ENCODE data around the gene CDKN2B-AS1.
"Not testable (repeated sequence)": the region's sequence is repeated elsewhere in the genome, so short reads cannot be mapped to it uniquely, and the experiment has no call there.

The CDKN2B-AS1 gene

DNA sequence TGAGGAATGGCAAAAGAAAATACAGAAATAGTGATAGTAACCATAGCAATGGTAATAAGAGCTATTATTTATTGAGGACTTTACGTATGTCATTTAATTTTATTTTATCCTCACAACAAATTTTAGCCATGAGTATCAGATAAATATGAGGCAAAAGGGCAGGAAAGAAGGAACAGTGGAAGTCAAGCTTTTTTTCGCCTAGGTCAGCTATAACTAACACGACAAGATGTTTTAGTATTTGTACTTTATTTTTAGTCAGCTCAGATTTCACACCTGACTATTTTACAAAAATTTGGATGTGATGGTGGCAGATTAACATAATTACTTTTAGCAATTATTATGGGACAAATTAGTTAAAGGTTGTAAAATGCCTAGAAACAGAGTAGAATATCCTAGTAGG lies 49.3 kb downstream of the CDKN2B-AS1 start:
- DNase-seq (ENCODE audit: low spot score): no peak

DNA sequence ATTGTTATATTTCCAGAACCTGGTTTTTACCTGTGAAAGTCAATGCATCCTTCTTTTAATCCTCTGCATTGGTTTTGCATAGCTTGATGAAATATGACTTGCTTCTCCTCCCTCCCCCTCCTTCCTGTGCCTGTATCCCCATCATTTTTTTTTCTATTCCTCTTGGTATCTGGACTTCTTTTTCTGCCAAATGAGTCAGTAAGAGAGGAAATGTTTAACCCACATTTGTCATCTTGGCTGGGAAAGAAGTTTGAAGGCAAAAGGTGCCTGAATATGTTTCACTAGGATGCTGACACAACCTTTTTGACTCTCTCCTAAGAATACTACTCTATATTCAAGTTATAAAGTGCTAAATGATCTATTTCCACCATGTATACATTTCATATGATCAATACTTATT lies 50.0 kb downstream of the CDKN2B-AS1 start:
- no peak for DNase-seq (ENCODE audit: low spot score)

DNA sequence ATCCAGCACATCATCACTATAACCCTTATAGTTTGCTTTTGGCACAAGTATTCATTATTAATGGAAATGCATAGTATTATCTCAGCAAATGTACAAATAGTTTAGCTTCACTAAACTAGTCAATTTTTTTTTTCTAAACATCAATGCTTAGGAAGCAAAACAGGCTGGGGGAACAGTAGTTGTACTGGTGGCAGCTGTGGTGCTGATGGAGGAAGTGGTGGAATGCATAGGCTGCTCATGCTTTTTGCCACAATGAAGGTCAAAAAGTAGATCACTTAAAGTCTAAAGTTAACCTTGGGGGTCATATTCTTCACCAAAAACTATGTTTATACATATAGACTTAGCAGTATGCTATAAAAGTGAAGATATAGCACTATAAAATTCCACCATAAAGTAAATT lies 50.8 kb downstream of the CDKN2B-AS1 start:
- DNase-seq (ENCODE audit: low spot score): no peak

DNA sequence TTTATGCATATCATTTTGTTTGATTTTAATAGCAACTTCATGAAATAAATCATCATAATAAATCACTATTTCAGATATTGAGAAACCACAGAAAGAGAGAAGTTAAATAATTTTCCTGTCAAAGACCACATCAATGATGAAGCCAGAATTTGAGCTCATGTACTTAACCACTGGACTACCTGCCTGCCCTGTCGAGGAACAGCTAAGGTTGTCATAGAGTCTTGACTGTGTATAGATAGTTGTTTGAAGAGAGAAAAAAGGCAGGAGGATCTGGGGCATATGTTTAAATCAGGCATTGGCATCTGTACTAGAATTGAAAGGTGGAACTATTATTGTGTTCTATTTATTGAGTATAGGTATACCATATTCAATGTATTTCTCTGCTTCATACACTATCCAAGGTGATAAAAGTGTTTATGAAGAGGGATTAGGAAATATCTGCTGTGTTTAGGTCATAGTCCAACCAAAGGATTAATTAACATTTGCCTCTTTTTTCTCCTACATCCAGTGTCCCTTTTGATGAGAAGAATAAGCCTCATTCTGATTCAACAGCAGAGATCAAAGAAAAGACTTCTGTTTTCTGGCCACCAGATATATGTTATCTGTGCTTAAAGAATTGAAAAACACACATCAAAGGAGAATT lies 51.8 kb downstream of the CDKN2B-AS1 start:
- no peak for DNase-seq (ENCODE audit: low spot score)

DNA sequence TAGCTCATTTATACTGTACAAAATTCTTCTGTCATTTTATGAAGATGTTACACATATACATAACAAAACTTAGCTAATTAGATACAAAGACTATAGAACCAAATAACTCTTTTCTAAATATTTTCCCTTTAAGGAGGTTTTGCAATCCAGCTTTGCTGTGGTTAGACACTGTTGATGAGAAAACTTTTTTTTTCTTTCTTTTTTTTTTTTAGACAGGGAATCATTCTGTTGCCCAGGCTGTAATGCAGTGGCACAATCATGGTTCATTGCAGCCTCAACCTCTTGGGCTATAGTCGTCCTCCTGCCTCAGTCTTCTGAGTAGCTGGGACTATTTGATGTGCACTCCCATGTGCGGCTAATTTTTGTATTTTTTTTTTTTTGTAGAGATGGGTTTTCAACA lies 53.0 kb downstream of the CDKN2B-AS1 start:
- DNase-seq (ENCODE audit: low spot score): no peak

DNA sequence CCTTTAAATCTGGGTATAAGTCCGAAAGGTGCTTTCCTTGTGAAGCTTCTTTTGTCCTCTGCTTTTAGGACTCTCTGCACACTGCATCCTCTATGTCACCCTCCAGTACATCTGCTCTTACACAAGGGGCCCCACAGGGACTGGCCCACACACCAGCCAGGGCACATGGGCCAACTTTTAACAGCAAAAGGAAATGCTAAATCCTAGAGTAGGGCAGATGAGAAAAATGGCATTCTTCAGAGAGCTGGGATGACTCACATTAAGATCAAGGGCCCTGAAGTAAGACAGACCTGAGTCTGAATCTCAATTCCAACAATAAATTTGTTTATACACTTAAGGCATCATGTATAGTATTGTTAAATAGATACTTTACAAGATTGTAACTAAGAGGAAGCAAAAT lies 54.8 kb downstream of the CDKN2B-AS1 start:
- DNase-seq (ENCODE audit: low spot score): no peak

DNA sequence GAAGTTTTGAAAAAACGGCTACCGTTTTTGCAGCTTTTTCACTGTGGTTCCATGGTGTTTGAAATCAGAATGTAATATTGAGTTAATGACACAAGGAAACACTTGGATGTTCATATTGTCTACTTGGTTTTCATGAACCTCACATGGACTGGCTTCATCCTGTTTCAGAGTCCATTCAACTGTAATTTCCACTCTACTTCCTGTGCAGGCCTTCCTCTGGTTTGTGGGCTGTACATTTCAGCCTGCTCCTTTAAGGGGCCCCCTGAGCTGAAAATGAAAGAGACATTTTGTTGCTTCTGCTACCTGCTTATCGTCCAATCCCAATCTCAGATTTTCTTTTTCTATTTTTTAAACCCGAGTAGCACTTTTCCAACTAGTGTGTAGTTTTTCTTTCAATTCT lies 56.3 kb downstream of the CDKN2B-AS1 start:
- no peak for DNase-seq (ENCODE audit: low spot score)

DNA sequence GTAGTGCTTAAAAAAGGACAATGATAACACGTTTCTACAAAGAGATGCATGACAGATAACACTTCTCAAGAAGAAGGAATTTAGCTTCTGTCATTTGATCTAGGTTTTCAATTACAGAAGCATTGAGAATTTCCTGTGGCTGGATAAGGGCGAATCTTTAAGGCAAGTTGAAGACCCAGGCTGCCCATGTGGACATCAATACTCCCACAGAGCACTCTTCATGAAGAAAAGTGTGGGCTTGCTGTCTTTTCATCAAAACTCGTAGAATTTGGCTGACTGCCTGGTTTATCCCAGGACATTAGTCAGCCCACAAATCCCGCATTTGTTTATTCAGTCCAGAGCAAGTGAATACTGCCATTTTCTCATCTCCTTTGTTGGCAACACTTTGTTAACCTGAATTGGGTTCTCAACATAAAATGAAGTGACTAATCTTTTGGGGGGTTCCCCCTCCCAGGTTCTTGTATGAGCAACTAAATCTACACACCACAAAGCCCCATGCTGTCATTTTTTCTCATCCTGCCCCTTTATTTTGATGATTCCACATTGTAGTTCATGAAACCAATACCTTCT lies 57.9 kb downstream of the CDKN2B-AS1 start:
- no peak for DNase-seq (ENCODE audit: low spot score)

DNA sequence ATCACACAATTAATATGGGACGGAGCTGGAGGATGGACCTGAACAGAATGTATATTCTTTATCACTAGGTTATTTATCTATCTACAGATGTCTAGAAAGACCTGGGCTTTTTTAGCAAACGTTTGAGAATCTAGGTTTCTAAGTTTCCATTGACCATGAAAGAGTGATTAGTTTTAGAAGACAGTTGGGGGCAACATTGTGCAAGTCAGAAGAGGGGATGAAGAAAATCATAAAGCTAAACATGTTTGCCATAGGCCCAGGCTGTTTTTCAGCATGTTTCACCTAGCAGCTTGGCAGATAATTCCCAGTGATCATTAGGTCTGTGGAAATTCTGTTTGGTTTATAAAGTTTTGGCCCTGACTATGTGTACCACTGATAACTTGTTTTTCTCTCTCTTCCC lies 58.6 kb downstream of the CDKN2B-AS1 start:
- no peak for DNase-seq (ENCODE audit: low spot score)

DNA sequence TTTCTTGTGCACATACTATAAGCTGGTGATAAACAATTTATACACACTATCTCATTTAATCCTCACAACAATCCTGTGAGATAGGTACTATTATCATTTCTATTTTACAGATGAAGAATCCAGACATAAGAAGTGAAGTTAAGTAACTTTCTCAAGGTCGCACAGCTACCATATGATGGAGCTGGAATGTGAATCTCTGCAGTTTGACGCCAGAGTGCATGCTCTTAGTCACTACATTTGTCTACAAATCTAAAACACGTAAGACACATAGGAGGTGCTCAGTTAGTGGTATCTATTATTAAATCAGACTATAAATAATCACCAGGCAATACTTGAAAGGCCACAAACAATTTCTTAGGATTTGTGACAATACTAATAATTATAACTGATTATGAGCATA lies 59.5 kb downstream of the CDKN2B-AS1 start:
- no peak for DNase-seq (ENCODE audit: low spot score)

DNA sequence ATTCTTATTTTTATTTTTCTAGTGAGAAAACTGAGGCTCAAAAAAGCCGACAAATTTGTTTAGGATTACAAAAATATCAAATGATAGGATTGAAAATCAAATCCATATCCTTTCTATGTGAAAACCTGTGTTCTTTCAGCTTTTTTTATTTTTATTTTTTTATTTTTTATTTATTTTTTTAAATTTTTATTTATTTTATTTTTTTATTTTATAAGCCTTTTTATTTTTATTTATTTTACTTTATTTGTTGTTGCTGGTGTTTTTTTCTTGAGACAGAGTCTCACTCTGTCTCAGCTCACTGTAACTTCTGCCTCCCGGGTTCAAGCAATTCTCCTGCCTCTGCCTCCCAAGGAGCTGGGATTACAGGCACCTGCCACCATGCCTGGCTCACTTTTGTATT lies 59.9 kb downstream of the CDKN2B-AS1 start:
- no peak for DNase-seq (ENCODE audit: low spot score)

DNA sequence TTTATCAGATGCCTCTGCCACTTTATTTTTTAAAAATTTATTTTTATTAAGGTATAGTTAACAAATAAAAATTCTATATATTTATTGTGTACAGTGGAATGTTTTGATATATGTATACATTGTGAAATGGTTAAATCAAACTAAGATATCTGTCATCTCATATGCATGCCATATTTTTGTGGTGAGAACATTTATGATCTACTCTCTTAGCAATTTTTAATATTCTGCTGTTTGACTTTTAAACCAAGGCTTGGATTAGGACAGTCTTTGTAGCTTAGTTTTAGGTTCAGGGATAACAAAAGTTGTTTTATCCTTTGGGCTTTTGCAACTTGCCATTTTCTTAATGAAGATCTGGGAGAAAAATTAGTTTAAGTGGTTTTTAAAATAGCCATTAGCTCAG lies 60.5 kb downstream of the CDKN2B-AS1 start:
- no peak for DNase-seq (ENCODE audit: low spot score)

DNA sequence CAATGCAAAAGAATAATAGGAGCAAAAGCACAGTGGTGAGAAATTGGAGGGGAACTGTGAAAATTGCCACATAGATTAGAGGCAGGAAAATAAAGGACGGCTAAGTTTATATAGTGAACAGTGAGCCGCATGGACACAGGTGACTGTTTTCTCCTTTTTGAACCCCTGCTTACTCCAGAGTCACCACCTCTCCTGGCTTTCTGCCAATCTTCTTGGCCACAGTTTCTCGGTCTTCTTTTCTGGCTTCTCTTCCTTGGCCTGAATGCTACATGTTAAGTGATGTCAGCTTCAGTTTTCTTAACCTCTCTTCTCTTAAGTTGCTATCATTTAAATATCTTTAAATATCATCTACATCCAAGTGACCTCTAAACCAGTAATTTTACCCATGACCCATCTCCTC lies 61.8 kb downstream of the CDKN2B-AS1 start:
- DNase-seq (ENCODE audit: low spot score): no peak

DNA sequence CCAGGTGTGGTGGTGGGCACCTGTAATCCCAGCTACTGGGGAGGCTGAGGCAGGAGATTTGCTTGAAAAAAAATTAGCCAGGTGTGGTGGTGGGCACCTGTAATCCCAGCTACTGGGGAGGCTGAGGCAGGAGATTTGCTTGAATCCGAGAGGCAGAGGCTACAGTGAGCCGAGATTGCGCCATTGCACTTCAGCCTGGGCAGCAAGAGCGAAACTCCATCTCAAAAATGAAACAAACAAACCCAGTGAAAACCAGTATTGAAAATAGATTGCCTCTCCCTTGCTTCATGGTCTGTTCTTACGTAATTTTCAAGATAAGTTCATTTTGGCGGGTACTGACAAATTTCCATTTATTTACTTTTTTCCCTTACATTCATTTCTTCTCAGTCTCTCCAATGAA lies 63.4 kb downstream of the CDKN2B-AS1 start:
- DNase-seq (ENCODE audit: low spot score): not testable (repeated sequence)

DNA sequence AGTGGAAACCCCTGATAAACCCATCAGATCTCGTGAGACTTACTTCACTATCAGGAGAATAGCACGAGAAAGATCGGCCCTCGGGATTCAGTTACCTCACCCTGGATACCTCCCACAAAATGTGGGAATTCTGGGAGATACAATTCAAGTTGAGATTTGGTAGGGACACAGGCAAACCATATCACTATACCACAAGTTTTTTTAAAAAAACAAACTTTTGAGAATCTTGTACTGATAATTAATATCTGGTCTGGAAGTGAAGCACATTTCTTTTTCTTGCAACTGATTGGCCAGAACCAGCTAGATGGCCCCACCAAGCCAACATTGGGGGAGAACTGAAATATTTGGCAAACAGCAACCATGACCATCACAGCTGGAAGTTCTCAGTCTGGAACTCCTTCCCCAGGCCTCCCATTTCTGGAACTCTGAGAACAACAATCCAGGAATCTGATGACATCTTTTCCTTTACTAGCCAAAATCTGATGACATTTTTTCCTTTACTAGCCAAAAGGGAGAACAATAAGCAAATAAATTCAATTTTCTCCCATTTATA lies 66.3 kb downstream of the CDKN2B-AS1 start:
- DNase-seq (ENCODE audit: low spot score): no peak

DNA sequence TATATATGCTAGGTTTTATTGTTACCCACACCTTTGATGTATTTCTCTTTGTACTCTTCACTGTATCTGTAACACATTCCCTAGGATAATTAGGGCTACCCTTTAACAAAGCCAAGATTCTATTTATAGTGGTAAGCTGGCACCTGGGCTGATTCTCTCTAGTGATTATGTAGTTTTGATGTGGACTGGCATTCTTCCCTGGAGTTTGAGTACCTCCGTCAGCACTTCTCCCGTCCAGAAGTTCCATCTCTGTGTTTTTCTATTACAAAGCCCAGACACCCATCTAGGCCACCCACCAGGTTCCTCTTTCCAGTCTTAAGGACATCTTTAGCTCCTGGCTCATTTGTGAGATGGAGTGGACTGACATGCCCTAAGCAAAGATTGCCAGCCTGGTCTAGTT lies 70.4 kb downstream of the CDKN2B-AS1 start:
- DNase-seq (ENCODE audit: low spot score): no peak

DNA sequence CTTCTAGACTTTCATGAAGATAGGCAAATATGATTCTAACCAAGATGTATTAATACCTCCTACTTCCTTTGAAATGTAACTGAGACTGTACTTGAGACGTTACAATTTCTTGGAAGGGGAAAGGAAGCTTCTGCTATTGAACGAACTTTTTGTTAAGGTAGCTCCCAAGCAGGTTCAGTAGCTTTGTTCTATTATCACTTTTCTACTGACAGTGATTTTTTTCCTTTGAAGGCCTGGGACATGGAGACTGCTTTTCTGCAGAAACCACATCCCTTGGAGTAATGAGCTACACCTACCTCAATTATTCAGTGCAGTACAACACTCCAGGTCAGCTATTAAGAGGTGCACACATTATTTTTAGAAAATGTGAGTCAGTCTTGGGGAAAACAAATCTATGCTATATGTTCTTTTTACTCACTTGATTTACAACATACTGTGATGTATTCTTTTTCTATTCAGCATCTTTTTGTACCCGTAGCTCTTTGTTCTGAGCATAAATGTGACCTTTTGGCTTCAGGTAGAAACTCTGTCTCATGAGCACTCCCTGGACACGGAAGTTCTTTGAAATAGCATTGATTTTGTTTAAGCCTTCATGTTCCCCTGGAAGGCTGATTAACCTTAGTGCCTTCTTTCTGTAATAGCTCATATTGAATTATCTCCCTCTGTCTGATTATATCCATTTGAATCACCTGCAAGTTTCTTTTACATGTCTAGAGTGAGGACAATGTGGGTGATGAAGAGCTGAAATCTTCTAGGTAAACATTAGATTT lies 71.0 kb downstream of the CDKN2B-AS1 start:
- no peak for DNase-seq (ENCODE audit: low spot score)

DNA sequence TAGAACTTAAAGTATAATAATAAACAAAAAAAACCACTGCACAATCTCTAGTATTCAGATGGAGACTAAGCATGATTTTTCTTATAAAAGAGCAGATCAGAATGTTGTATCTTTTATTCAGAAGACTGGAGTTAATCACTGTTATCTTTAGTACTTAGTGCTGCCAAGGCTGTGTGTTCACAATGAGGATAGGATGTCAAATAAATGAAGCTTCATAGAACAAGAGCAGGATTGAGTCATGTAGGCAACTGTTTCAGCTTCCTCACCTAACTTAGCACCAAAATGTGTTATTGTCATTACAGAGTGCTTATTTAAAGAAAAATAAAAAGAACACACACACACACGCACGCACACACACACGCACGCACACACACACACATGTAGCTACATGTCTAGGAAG lies 72.6 kb downstream of the CDKN2B-AS1 start:
- no peak for DNase-seq (ENCODE audit: low spot score)

DNA sequence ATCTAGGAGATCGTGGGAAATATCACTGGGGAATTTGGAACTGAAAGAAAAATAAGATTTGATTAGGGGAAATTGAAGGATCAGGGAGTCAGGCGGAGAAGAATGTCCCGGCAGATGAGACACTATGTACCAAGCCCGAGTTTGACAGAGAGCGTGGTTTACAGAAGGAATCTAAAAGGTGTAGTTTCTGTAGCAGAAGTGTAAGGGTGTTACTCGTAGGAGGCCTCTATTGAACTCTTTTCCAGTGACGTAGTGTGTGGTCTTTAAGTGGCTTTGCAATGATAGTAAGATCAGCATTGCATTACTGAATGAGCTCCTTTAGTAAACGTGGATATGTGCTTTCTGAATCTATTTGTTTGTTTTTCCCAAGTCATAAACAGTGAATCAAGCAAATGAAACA lies 73.8 kb downstream of the CDKN2B-AS1 start:
- no peak for DNase-seq (ENCODE audit: low spot score)

DNA sequence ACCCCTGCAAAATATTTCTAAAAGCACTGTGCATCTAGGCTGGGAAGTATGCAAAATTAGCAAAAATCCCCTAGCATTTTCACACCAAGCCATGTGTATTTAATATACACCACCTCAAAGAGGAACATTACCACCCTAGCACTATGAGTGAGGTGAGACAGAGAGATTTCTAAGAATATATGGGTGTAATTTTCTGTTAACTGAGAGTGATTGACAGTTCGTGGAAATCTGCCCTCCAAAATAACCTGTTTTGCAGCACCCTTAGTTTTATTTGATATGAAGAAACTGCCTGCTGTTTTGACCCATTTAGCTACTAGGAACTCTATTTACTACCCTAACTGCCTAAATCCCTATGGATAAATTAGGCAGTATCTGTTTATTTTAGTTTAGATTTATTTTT lies 78.8 kb downstream of the CDKN2B-AS1 start:
- DNase-seq (ENCODE audit: low spot score): no peak

DNA sequence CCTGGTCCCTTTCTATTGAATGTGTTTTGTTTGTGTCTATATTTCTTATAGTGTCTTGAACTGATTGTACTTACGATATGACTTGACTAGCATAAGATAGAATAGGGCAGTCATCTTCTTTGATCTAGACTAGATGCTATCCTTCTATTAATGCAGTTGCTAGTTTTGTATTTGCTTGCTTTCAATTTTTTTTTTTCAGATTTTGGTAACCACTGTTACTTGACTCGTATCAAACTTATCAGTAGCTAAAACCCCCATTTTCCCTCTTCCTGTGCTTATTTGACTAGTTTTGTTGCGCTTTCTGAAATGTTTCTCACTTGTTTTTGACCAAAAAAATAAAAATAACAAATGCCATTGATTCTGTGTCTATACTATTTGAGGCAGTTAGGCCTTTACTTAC lies 83.5 kb downstream of the CDKN2B-AS1 start:
- DNase-seq (ENCODE audit: low spot score): no peak

DNA sequence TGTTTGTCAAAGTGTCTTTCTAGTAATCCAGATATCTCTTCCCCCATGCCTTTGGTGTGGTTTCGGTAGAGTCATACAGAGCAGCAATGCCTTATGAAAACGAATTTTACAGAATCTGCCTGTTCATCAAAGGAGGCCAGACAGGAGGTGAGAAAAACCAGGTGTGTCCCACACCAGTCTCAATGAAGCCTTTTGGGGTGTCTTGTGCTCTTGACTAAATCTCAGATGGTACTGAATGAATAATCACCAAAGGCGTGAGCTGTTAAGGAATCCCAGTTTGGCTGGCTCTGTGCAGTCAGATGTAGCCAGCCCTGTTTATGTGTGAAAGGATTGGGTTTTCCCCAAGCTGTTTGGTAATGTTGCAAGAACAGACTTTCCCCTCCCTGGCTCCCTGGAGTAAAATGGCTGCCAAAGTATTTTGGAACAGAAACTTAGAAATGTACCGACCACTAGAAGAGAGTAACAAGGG lies 85.3 kb downstream of the CDKN2B-AS1 start:
- no peak for DNase-seq (ENCODE audit: low spot score)

DNA sequence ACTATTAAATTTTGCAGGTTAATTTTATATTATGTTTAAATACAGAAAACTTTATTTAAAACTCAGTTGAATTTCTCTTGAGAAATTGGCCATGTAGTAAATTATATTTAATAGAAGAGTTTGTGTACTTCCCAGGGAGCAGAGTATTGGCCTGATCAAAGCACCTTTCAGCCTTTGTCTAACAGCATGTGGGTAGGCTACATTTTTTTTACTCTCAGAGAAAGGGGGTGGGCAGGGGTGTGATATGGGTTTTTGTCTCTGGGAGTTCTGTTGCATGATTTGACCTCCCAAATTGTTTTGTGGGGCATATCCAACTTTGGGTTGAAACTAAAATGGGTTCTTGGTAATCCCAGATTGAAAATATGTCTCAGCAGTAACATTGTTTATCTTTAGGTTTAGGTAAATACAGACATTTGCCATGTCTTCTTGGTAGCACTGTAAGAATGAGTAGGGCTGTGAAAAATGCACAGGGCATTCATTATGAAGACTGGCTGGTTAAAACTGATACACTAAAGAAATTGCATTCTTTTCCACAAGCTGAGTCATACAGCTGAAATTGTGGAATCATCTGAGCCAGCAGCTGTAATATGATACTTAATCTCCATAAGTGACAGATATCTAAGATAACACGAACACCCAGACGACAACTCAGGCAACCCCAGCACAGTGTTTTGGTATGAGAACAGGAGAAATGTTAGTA lies 89.9 kb downstream of the CDKN2B-AS1 start:
- no peak for DNase-seq (ENCODE audit: low spot score)

Measured in hematopoietic multipotent progenitor cell treated with erythropoietin and hydrocortisone succinate and interleukin-3 and kit ligand, for 15 days (in vitro differentiated cells).